Natural killer cell (primary cell): ENCODE measurements around the gene CLCN4. TPM values are rescaled to one million over a fixed set of nuclear protein-coding genes. Genes with fewer than 3 reads are reported as not detected.

ENCODE experiments used
- ATAC-seq, 3 donors: fragments of 150-1000 bp in 2 of 3; fragments of 200-7000 bp in 1 of 3; cut with Tn5 transposase; 1 replicate in 1 of 3; 2 replicates in 2 of 3; pipeline ENCODE4 v1.10.0; 2021; ENCODE audit warnings: mild to moderate bottlenecking in 2 of 3, moderate library complexity in 2 of 3
- DNase-seq, 2 donors: peaks; one replicate each; pipeline versions ENCODE4 v3.0.0 to v3.0.0-alpha.2; 2013 to 2021; ENCODE audit warnings: mixed read lengths in 1 of 2
- H3K27ac ChIP-seq: one replicate; pipeline ENCODE4 v1.5.1; 2013; ENCODE audit warnings: mild to moderate bottlenecking, low read length
- H3K27me3 ChIP-seq: one replicate; pipeline ENCODE4 v1.6.1; 2013; ENCODE audit warnings: low read length; ENCODE audit not compliant: control insufficient read depth, insufficient read depth
- H3K36me3 ChIP-seq: one replicate; pipeline ENCODE4 v1.6.1; 2013; ENCODE audit warnings: low read length; ENCODE audit not compliant: control insufficient read depth, insufficient read depth
- H3K4me1 ChIP-seq: one replicate; pipeline ENCODE4 v1.6.1; 2013; ENCODE audit warnings: low read length; ENCODE audit not compliant: control insufficient read depth, insufficient read depth
- H3K4me3 ChIP-seq: one replicate; pipeline ENCODE4 v1.5.1; 2013; ENCODE audit warnings: low read length
- H3K9me3 ChIP-seq: one replicate; pipeline ENCODE4 v1.6.1; 2013; ENCODE audit warnings: low read length; ENCODE audit not compliant: control insufficient read depth, insufficient read depth
- H3K27ac Mint-ChIP-seq, 2 donors: one replicate each; pipeline ENCODE4 v1.8.0; 2022; ENCODE audit warnings: mild to moderate bottlenecking in 2 of 2, mixed read lengths in 2 of 2, moderate library complexity in 1 of 2
- H3K27me3 Mint-ChIP-seq, 2 donors: one replicate each; pipeline ENCODE4 v1.8.0; 2022; ENCODE audit warnings: low read depth in 2 of 2, mixed read lengths in 2 of 2
- H3K36me3 Mint-ChIP-seq: one replicate; pipeline ENCODE4 v1.8.0; 2022; ENCODE audit warnings: mixed read lengths
- H3K4me1 Mint-ChIP-seq, 2 donors: one replicate each; pipeline ENCODE4 v1.8.0; 2022; ENCODE audit warnings: mixed read lengths in 2 of 2
- H3K4me3 Mint-ChIP-seq: one replicate; pipeline ENCODE4 v1.8.0; 2022; ENCODE audit warnings: mild to moderate bottlenecking, moderate library complexity, mixed read lengths
- H3K9me3 Mint-ChIP-seq, 2 donors: one replicate each; pipeline ENCODE4 v1.8.0; 2022; ENCODE audit warnings: mixed read lengths in 2 of 2
- CTCF ChIP-seq: fragments of 200-600 bp; IDR thresholded peaks from one replicate; pipeline ENCODE4 v1.8.0; 2022; ENCODE audit warnings: antibody characterized with exemption
- WGBS: methylation state at CpG from one replicate; pipeline ENCODE4 v1.1.7; 2013; ENCODE audit warnings: missing lambda C conversion rate; ENCODE audit not compliant: insufficient coverage; 5-methylcytosine and 5-hydroxymethylcytosine counted together
- intact Hi-C: fragments of 100-400 bp; cut with micrococcal nuclease; formaldehyde crosslinking; loops from one replicate; pipeline ENCODE4 v1.14.2; 2022
- total RNA-seq, 4 donors: library from RNA; stranded (reverse); fragments of 120-200 nt in 1 of 4; gene quantifications; one replicate each; pipeline versions ENCODE4 v1.2.3 to v1.2.4, GENCODE V29; 2013 to 2022

CLCN4 gene
- total RNA-seq, 3 donors from 2014 or later (not counting 1 experiment from before 2014, with no cell fraction given): 0.05 to 0.66 (median 0.23) TPM

GRCh38 chrX:10134921-10135320 is 21.9 kb upstream of the CLCN4 start:
- H3K4me3 ChIP-seq: no peak overlapping the region
- ATAC-seq (no peak), DNase-seq (no peak)
- no peaks in the 10 kb centered on the region for H3K9me3 ChIP-seq
- no peaks in the 10 kb centered on the region for H3K27me3 Mint-ChIP-seq
- H3K9me3 Mint-ChIP-seq: no peaks in the 10 kb centered on the region
- intact Hi-C loops: no loop called here
- no peak overlapping the region for H3K4me3 Mint-ChIP-seq
- no peaks in the 10 kb centered on the region for H3K36me3 Mint-ChIP-seq
- H3K27ac ChIP-seq: no peak overlapping the region
- no peaks in the 10 kb centered on the region for H3K4me1 Mint-ChIP-seq
- no peak for TF ChIP-seq CTCF
- H3K27me3 ChIP-seq: no peaks in the 10 kb centered on the region
- WGBS: 100% methylated on average over 4 of the region's 7 CpGs
- H3K36me3 ChIP-seq: peaks cover 30% of the 10 kb centered on the region
- no peak overlapping the region for H3K27ac Mint-ChIP-seq
- no peaks in the 10 kb centered on the region for H3K4me1 ChIP-seq

GRCh38 chrX:10135561-10136399 is 21.0 kb upstream of the CLCN4 start:
- Mint-ChIP-seq H3K4me1 (no peaks in the 10 kb centered on the region), H3K36me3 (no peaks in the 10 kb centered on the region), H3K27me3 (no peaks in the 10 kb centered on the region), H3K9me3 (no peaks in the 10 kb centered on the region), H3K27ac (no peak overlapping the region), H3K4me3 (no peak overlapping the region)
- Histone ChIP-seq H3K4me3 (no peak overlapping the region), H3K27ac (no peak overlapping the region), H3K9me3 (no peaks in the 10 kb centered on the region), H3K4me1 (no peaks in the 10 kb centered on the region), H3K27me3 (no peaks in the 10 kb centered on the region), H3K36me3 (peaks cover 28% of the 10 kb centered on the region)
- DNase-seq (no peak), ATAC-seq (no peak)
- intact Hi-C loops: no loop called here
- no peak for TF ChIP-seq CTCF
- WGBS: 98% methylated on average over 26 of the region's 28 CpGs

GRCh38 chrX:10138726-10139125 is 18.0 kb upstream of the CLCN4 start:
- H3K4me1 Mint-ChIP-seq: no peaks in the 10 kb centered on the region
- H3K27me3 ChIP-seq: no peaks in the 10 kb centered on the region
- H3K27ac ChIP-seq: no peak overlapping the region
- intact Hi-C loops: no loop called here
- no peaks in the 10 kb centered on the region for H3K27me3 Mint-ChIP-seq
- no peaks in the 10 kb centered on the region for H3K9me3 Mint-ChIP-seq
- DNase-seq (no peak), ATAC-seq (no peak)
- peaks cover 39% of the 10 kb centered on the region for H3K36me3 ChIP-seq
- H3K4me1 ChIP-seq: no peaks in the 10 kb centered on the region
- no peak overlapping the region for H3K27ac Mint-ChIP-seq
- no peaks in the 10 kb centered on the region for H3K9me3 ChIP-seq
- no peaks in the 10 kb centered on the region for H3K36me3 Mint-ChIP-seq
- no peak overlapping the region for H3K4me3 ChIP-seq
- 99% methylated on average over 22 of the region's 22 CpGs for WGBS
- no peak overlapping the region for H3K4me3 Mint-ChIP-seq
- TF ChIP-seq CTCF: no peak

GRCh38 chrX:10140264-10140663 is 16.5 kb upstream of the CLCN4 start:
- Mint-ChIP-seq H3K27ac (no peak overlapping the region), H3K4me1 (no peaks in the 10 kb centered on the region), H3K4me3 (no peak overlapping the region), H3K27me3 (no peaks in the 10 kb centered on the region), H3K36me3 (no peaks in the 10 kb centered on the region), H3K9me3 (no peaks in the 10 kb centered on the region)
- DNase-seq (no peak), ATAC-seq (no peak)
- H3K9me3 ChIP-seq: no peaks in the 10 kb centered on the region
- H3K36me3 ChIP-seq: peaks cover 33% of the 10 kb centered on the region
- intact Hi-C loops: no loop called here
- no peaks in the 10 kb centered on the region for H3K27me3 ChIP-seq
- no peaks in the 10 kb centered on the region for H3K4me1 ChIP-seq
- no peak for TF ChIP-seq CTCF
- no peak overlapping the region for H3K27ac ChIP-seq
- no peak overlapping the region for H3K4me3 ChIP-seq
- WGBS: 94% methylated on average over 5 of the region's 7 CpGs
